Measurements from ENCODE around the gene IGF1R.

- TF ChIP-seq CTCF (IDR thresholded peaks at IDR 0.05; ENCODE audit: borderline replicate concordance, extremely low read depth, low read length, poor library complexity, severe bottlenecking) (no peak), EZH2 (IDR thresholded peaks at IDR 0.05; ENCODE audit: borderline replicate concordance, low read depth, low read length, severe bottlenecking) (no peak)
These were observed 329.1 kb downstream of the IGF1R start for GRCh38 chr15:98977441-98977840.

All from DND-41 (cell line).